WTC11 (cell line): ENCODE measurements around the gene GPR82. TPM values are rescaled to one million over a fixed set of nuclear protein-coding genes. Genes with fewer than 3 reads are reported as not detected.

Source experiments
- ATAC-seq: fragments of 200-7000 bp; cut with Tn5 transposase; 2 replicates; pipeline ENCODE4 v1.10.0; 2021; ENCODE audit warnings: mild to moderate bottlenecking, moderate library complexity
- CTCF ChIA-PET: fragments of 300-600 bp; sonication (Branson Sonifier 250); formaldehyde crosslinking; loops from one replicate; lab custom pipeline; 2021; ENCODE audit warnings: antibody characterized with exemption; lab: Charles Lee
- POLR2A ChIA-PET: fragments of 350-600 bp; sonication (Branson Sonifier 250); formaldehyde crosslinking; loops from one replicate; lab custom pipeline; 2021; ENCODE audit warnings: antibody characterized with exemption; lab: Charles Lee
- DNase-seq: peaks from one replicate; pipeline ENCODE4 v3.0.0; 2021; ENCODE audit warnings: low spot score
- H3K27ac Mint-ChIP-seq: 2 replicates; pipeline ENCODE4 v1.8.0; 2021; ENCODE audit warnings: mixed read lengths
- H3K27me3 Mint-ChIP-seq: 2 replicates; pipeline ENCODE4 v1.8.0; 2021; ENCODE audit warnings: low read depth, mild to moderate bottlenecking, moderate library complexity, mixed read lengths
- H3K36me3 Mint-ChIP-seq: 2 replicates; pipeline ENCODE4 v1.8.0; 2021; ENCODE audit warnings: mixed read lengths
- H3K4me1 Mint-ChIP-seq: 2 replicates; pipeline ENCODE4 v1.8.0; 2022; ENCODE audit warnings: mixed read lengths
- H3K4me3 Mint-ChIP-seq: 2 replicates; pipeline ENCODE4 v1.8.0; 2021; ENCODE audit warnings: mild to moderate bottlenecking, moderate library complexity, mixed read lengths
- H3K9me3 Mint-ChIP-seq: 2 replicates; pipeline ENCODE4 v1.8.0; 2021; ENCODE audit warnings: mixed read lengths
- CREM ChIP-seq: sonication (generic); formaldehyde crosslinking; IDR thresholded peaks from 2 replicates; pipeline ENCODE4 v1.8.1; 2022; ENCODE audit warnings: mild to moderate bottlenecking, missing genetic modification reagents, moderate library complexity
- ESRRA ChIP-seq: sonication (generic); formaldehyde crosslinking; IDR thresholded peaks from 2 replicates; pipeline ENCODE4 v1.8.1; 2022; ENCODE audit warnings: mild to moderate bottlenecking, missing genetic modification reagents, borderline replicate concordance
- ETV6 ChIP-seq: sonication (generic); formaldehyde crosslinking; IDR thresholded peaks from 2 replicates; pipeline ENCODE4 v1.8.1; 2022; ENCODE audit warnings: mild to moderate bottlenecking, missing genetic modification reagents
- GTF2I ChIP-seq: fragments of 250-450 bp; sonication (Bioruptor Pico); conservative IDR thresholded peaks from 2 replicates; pipeline ENCODE4 v1.4.0; 2021; ENCODE audit warnings: mild to moderate bottlenecking
- IRF2 ChIP-seq: sonication (generic); formaldehyde crosslinking; IDR thresholded peaks from 2 replicates; pipeline ENCODE4 v1.8.0; 2022; ENCODE audit warnings: low read depth, missing genetic modification reagents, borderline replicate concordance
- NFATC4 ChIP-seq: fragments of 250-450 bp; sonication (Bioruptor Pico); IDR thresholded peaks from 2 replicates; pipeline ENCODE4 v1.9.0; 2021; ENCODE audit warnings: mild to moderate bottlenecking
- NR3C1 ChIP-seq: sonication (generic); formaldehyde crosslinking; conservative IDR thresholded peaks from 2 replicates; pipeline ENCODE4 v1.8.1; 2023; ENCODE audit warnings: low read depth, mild to moderate bottlenecking, missing genetic modification reagents
- OVOL2 ChIP-seq: fragments of 250-450 bp; sonication (Bioruptor Pico); IDR thresholded peaks from 2 replicates; pipeline ENCODE4 v1.9.0; 2021; ENCODE audit warnings: mild to moderate bottlenecking, borderline replicate concordance
- PRRX2 ChIP-seq: fragments of 250-450 bp; sonication (Bioruptor Pico); IDR thresholded peaks from 2 replicates; pipeline ENCODE4 v1.8.0; 2021; ENCODE audit warnings: mild to moderate bottlenecking
- ZNF232 ChIP-seq: sonication (generic); formaldehyde crosslinking; IDR thresholded peaks from 2 replicates; pipeline ENCODE4 v1.8.0; 2022; ENCODE audit warnings: mild to moderate bottlenecking, missing genetic modification reagents
- ZNF263 ChIP-seq: sonication (generic); formaldehyde crosslinking; IDR thresholded peaks from 2 replicates; pipeline ENCODE4 v1.8.1; 2022; ENCODE audit warnings: low read depth, mild to moderate bottlenecking, moderate library complexity, missing genetic modification reagents
- ZNF396 ChIP-seq: fragments of 250-450 bp; sonication (Bioruptor Pico); IDR thresholded peaks from 2 replicates; pipeline ENCODE4 v1.8.0; 2021; ENCODE audit warnings: mild to moderate bottlenecking, moderate library complexity, borderline replicate concordance
- ZNF671 ChIP-seq: fragments of 250-450 bp; sonication (Bioruptor Pico); IDR thresholded peaks from 2 replicates; pipeline ENCODE4 v1.8.0; 2021; ENCODE audit warnings: mild to moderate bottlenecking
- total RNA-seq: library from RNA; stranded (reverse); gene quantifications from 3 replicates; pipeline ENCODE4 v1.2.3, GENCODE V29; 2021
- TF ChIP-seq, protein P1 (sequence below): fragments of 250-450 bp; sonication (Bioruptor Pico); IDR thresholded peaks from 2 replicates; pipeline ENCODE4 v2.1.2; 2022; ENCODE audit warnings: mild to moderate bottlenecking, moderate library complexity
- TF ChIP-seq, protein P2 (sequence below): sonication (generic); formaldehyde crosslinking; conservative IDR thresholded peaks from 2 replicates; pipeline ENCODE4 v1.8.1; 2023; ENCODE audit warnings: mild to moderate bottlenecking, low read depth, missing genetic modification reagents, moderate library complexity
- TF ChIP-seq, protein P3 (sequence below): sonication (generic); formaldehyde crosslinking; IDR thresholded peaks from 2 replicates; pipeline ENCODE4 v1.8.1; 2023; ENCODE audit warnings: mild to moderate bottlenecking, missing genetic modification reagents, borderline replicate concordance
- TF ChIP-seq, protein P4 (sequence below): fragments of 250-450 bp; sonication (Bioruptor Pico); IDR thresholded peaks from 2 replicates; pipeline ENCODE4 v1.9.0; 2021; ENCODE audit warnings: moderate library complexity, mild to moderate bottlenecking, inconsistent platforms, borderline replicate concordance
- TF ChIP-seq, protein P5 (sequence below): sonication (generic); formaldehyde crosslinking; IDR thresholded peaks from 2 replicates; pipeline ENCODE4 v1.8.1; 2023; ENCODE audit warnings: mild to moderate bottlenecking, missing genetic modification reagents
- TF ChIP-seq, protein P6 (sequence below): fragments of 250-450 bp; sonication (Bioruptor Pico); conservative IDR thresholded peaks from 2 replicates; pipeline ENCODE4 v1.9.0; 2021; ENCODE audit warnings: mild to moderate bottlenecking
- TF ChIP-seq, protein P7 (sequence below): fragments of 250-450 bp; sonication (Bioruptor Pico); IDR thresholded peaks from 2 replicates; pipeline ENCODE4 v1.9.0; 2021; ENCODE audit warnings: mild to moderate bottlenecking
- TF ChIP-seq, protein P8 (sequence below): sonication (generic); formaldehyde crosslinking; IDR thresholded peaks from 2 replicates; pipeline ENCODE4 v1.8.0; 2022; ENCODE audit warnings: mild to moderate bottlenecking, missing genetic modification reagents

GPR82 gene
- total RNA-seq, 1 experiment from 2014 or later: not detected

DNA sequence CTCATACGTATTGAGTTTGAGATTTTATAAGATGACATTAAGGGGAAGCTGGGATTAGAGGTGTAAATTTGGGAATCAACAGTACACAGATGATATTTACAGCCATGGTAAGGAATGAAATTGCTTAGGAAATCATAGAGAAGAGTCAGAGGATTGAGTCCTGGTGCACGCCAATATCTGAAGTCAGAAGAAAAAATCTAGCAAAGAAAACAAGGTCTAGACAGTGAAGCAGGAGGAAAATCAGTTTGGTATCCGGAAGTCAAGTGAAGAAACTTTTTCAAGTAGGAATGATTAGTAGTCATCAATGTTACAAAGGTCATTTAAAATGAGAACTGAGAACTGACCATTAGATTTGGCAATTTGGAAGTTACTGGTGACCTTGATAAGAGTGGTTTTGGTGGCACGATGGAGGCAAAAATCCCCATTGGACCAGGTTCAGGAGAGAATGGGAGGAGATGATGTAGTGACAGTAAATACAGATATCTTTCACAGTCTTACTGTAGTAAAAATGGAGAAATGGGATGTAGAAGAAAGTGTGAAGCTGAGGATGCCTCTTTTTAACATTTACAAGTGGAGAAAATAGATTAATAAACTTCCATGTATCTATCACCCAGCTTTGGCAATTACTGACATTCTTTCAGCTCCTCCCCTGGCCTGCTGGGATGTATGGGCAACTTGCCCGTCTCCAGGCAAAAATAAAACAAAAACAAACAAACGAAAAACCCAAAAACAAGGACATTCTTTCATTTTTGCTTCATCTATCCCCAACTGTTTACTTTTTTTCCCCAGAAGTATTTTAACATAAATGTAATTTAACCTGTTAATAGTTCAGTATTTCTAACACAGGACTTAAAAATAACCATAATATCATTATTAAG, 46.6 kb upstream of the GPR82 start:
- H3K4me1 Mint-ChIP-seq: peaks cover 10% of the 10 kb centered on the region
- CTCF ChIA-PET: no interaction called here
- no peak for DNase-seq
- POLR2A ChIA-PET: no interaction called here
- H3K27ac Mint-ChIP-seq: no peak overlapping the region
- no peaks in the 10 kb centered on the region for H3K9me3 Mint-ChIP-seq
- H3K4me3 Mint-ChIP-seq: no peak overlapping the region
- H3K36me3 Mint-ChIP-seq: no peaks in the 10 kb centered on the region
- H3K27me3 Mint-ChIP-seq: no peaks in the 10 kb centered on the region
- TF ChIP-seq ZNF232 (CRISPR knock-in tag): no peak
- no peak for TF ChIP-seq ESRRA (CRISPR knock-in tag)
- TF ChIP-seq, protein P1, sequence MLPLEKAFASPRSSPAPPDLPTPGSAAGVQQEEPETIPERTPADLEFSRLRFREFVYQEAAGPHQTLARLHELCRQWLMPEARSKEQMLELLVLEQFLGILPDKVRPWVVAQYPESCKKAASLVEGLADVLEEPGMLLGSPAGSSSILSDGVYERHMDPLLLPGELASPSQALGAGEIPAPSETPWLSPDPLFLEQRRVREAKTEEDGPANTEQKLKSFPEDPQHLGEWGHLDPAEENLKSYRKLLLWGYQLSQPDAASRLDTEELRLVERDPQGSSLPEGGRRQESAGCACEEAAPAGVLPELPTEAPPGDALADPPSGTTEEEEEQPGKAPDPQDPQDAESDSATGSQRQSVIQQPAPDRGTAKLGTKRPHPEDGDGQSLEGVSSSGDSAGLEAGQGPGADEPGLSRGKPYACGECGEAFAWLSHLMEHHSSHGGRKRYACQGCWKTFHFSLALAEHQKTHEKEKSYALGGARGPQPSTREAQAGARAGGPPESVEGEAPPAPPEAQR (CRISPR knock-in tag): no peak
- TF ChIP-seq ETV6 (CRISPR knock-in tag): no peak
- TF ChIP-seq, protein P2, sequence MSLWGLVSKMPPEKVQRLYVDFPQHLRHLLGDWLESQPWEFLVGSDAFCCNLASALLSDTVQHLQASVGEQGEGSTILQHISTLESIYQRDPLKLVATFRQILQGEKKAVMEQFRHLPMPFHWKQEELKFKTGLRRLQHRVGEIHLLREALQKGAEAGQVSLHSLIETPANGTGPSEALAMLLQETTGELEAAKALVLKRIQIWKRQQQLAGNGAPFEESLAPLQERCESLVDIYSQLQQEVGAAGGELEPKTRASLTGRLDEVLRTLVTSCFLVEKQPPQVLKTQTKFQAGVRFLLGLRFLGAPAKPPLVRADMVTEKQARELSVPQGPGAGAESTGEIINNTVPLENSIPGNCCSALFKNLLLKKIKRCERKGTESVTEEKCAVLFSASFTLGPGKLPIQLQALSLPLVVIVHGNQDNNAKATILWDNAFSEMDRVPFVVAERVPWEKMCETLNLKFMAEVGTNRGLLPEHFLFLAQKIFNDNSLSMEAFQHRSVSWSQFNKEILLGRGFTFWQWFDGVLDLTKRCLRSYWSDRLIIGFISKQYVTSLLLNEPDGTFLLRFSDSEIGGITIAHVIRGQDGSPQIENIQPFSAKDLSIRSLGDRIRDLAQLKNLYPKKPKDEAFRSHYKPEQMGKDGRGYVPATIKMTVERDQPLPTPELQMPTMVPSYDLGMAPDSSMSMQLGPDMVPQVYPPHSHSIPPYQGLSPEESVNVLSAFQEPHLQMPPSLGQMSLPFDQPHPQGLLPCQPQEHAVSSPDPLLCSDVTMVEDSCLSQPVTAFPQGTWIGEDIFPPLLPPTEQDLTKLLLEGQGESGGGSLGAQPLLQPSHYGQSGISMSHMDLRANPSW: no peak
- TF ChIP-seq NR3C1 (CRISPR knock-in tag): no peak
- TF ChIP-seq NFATC4 (CRISPR knock-in tag): no peak
- TF ChIP-seq, protein P3, sequence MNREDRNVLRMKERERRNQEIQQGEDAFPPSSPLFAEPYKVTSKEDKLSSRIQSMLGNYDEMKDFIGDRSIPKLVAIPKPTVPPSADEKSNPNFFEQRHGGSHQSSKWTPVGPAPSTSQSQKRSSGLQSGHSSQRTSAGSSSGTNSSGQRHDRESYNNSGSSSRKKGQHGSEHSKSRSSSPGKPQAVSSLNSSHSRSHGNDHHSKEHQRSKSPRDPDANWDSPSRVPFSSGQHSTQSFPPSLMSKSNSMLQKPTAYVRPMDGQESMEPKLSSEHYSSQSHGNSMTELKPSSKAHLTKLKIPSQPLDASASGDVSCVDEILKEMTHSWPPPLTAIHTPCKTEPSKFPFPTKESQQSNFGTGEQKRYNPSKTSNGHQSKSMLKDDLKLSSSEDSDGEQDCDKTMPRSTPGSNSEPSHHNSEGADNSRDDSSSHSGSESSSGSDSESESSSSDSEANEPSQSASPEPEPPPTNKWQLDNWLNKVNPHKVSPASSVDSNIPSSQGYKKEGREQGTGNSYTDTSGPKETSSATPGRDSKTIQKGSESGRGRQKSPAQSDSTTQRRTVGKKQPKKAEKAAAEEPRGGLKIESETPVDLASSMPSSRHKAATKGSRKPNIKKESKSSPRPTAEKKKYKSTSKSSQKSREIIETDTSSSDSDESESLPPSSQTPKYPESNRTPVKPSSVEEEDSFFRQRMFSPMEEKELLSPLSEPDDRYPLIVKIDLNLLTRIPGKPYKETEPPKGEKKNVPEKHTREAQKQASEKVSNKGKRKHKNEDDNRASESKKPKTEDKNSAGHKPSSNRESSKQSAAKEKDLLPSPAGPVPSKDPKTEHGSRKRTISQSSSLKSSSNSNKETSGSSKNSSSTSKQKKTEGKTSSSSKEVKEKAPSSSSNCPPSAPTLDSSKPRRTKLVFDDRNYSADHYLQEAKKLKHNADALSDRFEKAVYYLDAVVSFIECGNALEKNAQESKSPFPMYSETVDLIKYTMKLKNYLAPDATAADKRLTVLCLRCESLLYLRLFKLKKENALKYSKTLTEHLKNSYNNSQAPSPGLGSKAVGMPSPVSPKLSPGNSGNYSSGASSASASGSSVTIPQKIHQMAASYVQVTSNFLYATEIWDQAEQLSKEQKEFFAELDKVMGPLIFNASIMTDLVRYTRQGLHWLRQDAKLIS (CRISPR knock-in tag): no peak
- TF ChIP-seq, protein P4, sequence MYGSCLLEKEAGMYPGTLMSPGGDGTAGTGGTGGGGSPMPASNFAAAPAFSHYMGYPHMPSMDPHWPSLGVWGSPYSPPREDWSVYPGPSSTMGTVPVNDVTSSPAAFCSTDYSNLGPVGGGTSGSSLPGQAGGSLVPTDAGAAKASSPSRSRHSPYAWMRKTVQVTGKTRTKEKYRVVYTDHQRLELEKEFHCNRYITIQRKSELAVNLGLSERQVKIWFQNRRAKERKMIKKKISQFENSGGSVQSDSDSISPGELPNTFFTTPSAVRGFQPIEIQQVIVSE (CRISPR knock-in tag): no peak
- TF ChIP-seq ZNF396 (CRISPR knock-in tag): no peak
- no peak for ATAC-seq

DNA sequence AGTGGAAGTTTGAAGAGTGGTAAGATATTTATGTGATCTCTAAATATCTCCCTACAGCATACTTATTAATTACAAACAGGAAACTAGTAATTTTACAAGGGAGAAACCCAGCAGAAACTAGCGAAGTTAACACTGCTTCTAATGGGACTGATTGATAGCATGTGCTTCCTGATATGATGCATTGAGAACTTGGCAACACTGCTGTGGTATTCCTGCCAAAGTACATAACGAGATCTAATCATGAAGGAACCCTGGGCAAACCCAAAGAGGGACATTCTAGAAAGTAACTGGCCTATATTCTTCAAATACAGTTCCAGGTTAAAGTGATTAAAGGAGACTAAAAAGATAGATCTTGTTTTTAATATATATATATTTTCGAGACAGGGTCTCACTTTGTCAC, 39.8 kb upstream of the GPR82 start:
- H3K4me3 Mint-ChIP-seq: no peak overlapping the region
- POLR2A ChIA-PET: no interaction called here
- H3K4me1 Mint-ChIP-seq: no peaks in the 10 kb centered on the region
- TF ChIP-seq PRRX2 (no peak), ZNF671 (CRISPR knock-in tag) (no peak), IRF2 (CRISPR knock-in tag) (no peak), ZNF263 (CRISPR knock-in tag) (no peak), GTF2I (no peak), CREM (CRISPR knock-in tag) (no peak), OVOL2 (CRISPR knock-in tag) (no peak)
- TF ChIP-seq, protein P5, sequence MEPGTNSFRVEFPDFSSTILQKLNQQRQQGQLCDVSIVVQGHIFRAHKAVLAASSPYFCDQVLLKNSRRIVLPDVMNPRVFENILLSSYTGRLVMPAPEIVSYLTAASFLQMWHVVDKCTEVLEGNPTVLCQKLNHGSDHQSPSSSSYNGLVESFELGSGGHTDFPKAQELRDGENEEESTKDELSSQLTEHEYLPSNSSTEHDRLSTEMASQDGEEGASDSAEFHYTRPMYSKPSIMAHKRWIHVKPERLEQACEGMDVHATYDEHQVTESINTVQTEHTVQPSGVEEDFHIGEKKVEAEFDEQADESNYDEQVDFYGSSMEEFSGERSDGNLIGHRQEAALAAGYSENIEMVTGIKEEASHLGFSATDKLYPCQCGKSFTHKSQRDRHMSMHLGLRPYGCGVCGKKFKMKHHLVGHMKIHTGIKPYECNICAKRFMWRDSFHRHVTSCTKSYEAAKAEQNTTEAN (CRISPR knock-in tag): no peak
- TF ChIP-seq, protein P6, sequence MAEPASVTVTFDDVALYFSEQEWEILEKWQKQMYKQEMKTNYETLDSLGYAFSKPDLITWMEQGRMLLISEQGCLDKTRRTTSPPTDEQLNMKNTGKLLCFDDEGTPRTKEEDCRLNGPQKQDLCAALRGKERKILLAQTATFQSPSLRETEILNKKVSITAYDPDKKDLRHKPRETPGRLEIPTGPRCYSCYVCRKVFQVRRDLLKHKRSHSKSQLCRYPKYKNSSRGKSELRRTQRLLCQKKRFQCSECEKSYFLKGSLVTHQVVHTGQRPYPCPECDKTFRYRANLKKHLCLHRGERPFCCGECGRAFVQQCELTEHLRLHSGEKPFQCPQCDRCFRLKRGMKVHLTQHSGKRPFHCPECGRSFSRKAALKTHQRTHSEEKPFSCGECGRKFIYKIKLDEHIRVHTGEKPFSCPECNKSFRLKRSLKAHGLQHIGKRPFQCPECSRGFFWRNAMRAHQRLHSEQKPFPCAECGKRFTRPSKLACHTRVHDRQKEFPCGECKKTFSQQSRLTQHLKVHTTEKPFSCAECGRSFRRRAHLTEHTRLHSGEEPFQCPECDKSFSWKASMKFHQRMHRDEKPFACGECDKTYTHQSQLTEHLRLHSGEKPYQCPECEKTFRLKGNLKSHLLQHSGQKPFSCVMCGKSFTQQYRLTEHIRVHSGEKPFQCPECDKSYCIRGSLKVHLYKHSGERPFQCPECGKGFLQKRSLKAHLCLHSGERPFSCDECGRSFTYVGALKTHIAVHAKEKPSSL (CRISPR knock-in tag): no peak
- TF ChIP-seq, protein P7, sequence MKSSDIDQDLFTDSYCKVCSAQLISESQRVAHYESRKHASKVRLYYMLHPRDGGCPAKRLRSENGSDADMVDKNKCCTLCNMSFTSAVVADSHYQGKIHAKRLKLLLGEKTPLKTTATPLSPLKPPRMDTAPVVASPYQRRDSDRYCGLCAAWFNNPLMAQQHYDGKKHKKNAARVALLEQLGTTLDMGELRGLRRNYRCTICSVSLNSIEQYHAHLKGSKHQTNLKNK: no peak
- TF ChIP-seq, protein P8, sequence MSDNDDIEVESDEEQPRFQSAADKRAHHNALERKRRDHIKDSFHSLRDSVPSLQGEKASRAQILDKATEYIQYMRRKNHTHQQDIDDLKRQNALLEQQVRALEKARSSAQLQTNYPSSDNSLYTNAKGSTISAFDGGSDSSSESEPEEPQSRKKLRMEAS: no peak

More for the DNA sequence above, 39.8 kb upstream of the GPR82 start:
- Mint-ChIP-seq H3K27ac (no peak overlapping the region), H3K36me3 (peaks cover 2% of the 10 kb centered on the region; the same call in 1 of the 2 replicates), H3K9me3 (no peaks in the 10 kb centered on the region), H3K27me3 (no peaks in the 10 kb centered on the region)
- CTCF ChIA-PET: no interaction called here
- ATAC-seq (no peak), DNase-seq (no peak)
